Neuronal stem cell (in vitro differentiated cells): ENCODE results near the gene ACTR3C.

Experiments
- DNase-seq: peaks from one replicate; pipeline ENCODE4 v3.0.0-alpha.2; 2013; ENCODE audit warnings: low spot score
- H2AFZ ChIP-seq: one replicate; pipeline ENCODE4 v1.6.1; 2013; ENCODE audit warnings: mild to moderate bottlenecking, low read length, inconsistent platforms
- H2AK5ac ChIP-seq: 2 replicates; pipeline ENCODE4 v1.6.1; 2013; ENCODE audit warnings: low read depth, mild to moderate bottlenecking, inconsistent platforms, low read length, moderate library complexity, mixed read lengths
- H2BK120ac ChIP-seq: 2 replicates; pipeline ENCODE4 v1.6.1; 2013; ENCODE audit warnings: low read depth, mild to moderate bottlenecking, inconsistent platforms, low read length, moderate library complexity, mixed read lengths
- H2BK12ac ChIP-seq: one replicate; pipeline ENCODE4 v1.6.1; 2013; ENCODE audit warnings: low read length, inconsistent platforms
- H2BK15ac ChIP-seq: 2 replicates; pipeline ENCODE4 v1.6.1; 2013; ENCODE audit warnings: mild to moderate bottlenecking, low read length, inconsistent platforms, mixed read lengths
- H2BK5ac ChIP-seq: one replicate; pipeline ENCODE4 v1.6.1; 2013; ENCODE audit warnings: inconsistent platforms, mild to moderate bottlenecking, low read length, moderate library complexity
- H3K14ac ChIP-seq: one replicate; pipeline ENCODE4 v1.6.1; 2013; ENCODE audit warnings: low read length, inconsistent platforms
- H3K18ac ChIP-seq: 2 replicates; pipeline ENCODE4 v1.6.1; 2013; ENCODE audit warnings: low read length, inconsistent platforms
- H3K23ac ChIP-seq: 2 replicates; pipeline ENCODE4 v1.6.1; 2013; ENCODE audit warnings: low read depth, mild to moderate bottlenecking, mixed read lengths, low read length, inconsistent platforms; ENCODE audit not compliant: poor library complexity
- H3K27ac ChIP-seq: replicated peaks from 3 replicates; pipeline ENCODE4 v1.5.1; 2013; ENCODE audit warnings: low read length, inconsistent platforms
- H3K27me3 ChIP-seq, 3 experiments: 2 replicates each; pipeline ENCODE4 v1.6.1; 2013; ENCODE audit warnings: low read length in 3 of 3, mild to moderate bottlenecking in 2 of 3, inconsistent platforms in 1 of 3, low read depth in 1 of 3, mixed read lengths in 1 of 3, moderate library complexity in 1 of 3; ENCODE audit not compliant: control insufficient read depth in 3 of 3, insufficient read depth in 3 of 3
- H3K36me3 ChIP-seq, 2 donors: replicated peaks in 1 of 2; 2 replicates each; pipeline ENCODE4 v1.6.1; 2013; ENCODE audit warnings: low read length in 2 of 2; ENCODE audit not compliant: control insufficient read depth in 2 of 2, insufficient read depth in 2 of 2
- H3K4ac ChIP-seq: 2 replicates; pipeline ENCODE4 v1.6.1; 2013; ENCODE audit warnings: inconsistent platforms, mild to moderate bottlenecking, low read length, moderate library complexity
- H3K4me1 ChIP-seq, 2 donors: 1 replicate in 1 of 2; 2 replicates in 1 of 2; pipeline ENCODE4 v1.6.1; 2013; ENCODE audit warnings: low read length in 2 of 2, low read depth in 1 of 2; ENCODE audit not compliant: control insufficient read depth in 2 of 2, insufficient read depth in 1 of 2
- H3K4me2 ChIP-seq: one replicate; pipeline ENCODE4 v1.6.1; 2013; ENCODE audit warnings: mild to moderate bottlenecking, low read length, inconsistent platforms; ENCODE audit not compliant: insufficient read depth, poor library complexity, severe bottlenecking
- H3K4me3 ChIP-seq, 2 donors: 2 replicates each; pipeline ENCODE4 v1.5.1; 2013; ENCODE audit warnings: low read length in 2 of 2, mild to moderate bottlenecking in 2 of 2, inconsistent platforms in 1 of 2, moderate library complexity in 1 of 2
- H3K79me1 ChIP-seq: one replicate; pipeline ENCODE4 v1.6.1; 2013; ENCODE audit warnings: low read depth, mild to moderate bottlenecking, inconsistent platforms, low read length, moderate library complexity
- H3K9ac ChIP-seq: one replicate; pipeline ENCODE4 v1.6.1; 2013; ENCODE audit warnings: mild to moderate bottlenecking, low read depth, low read length, inconsistent platforms; ENCODE audit not compliant: poor library complexity
- H3K9me3 ChIP-seq, 2 donors: replicated peaks in 1 of 2; 2 replicates each; pipeline versions ENCODE3 to v1.6.1; 2013; ENCODE audit warnings: low read length in 2 of 2, mild to moderate bottlenecking in 2 of 2, inconsistent platforms in 1 of 2, low read depth in 1 of 2, mixed read lengths in 1 of 2, moderate library complexity in 1 of 2; ENCODE audit not compliant: control insufficient read depth in 2 of 2, insufficient read depth in 1 of 2
- H4K8ac ChIP-seq: one replicate; pipeline ENCODE4 v1.6.1; 2013; ENCODE audit warnings: low read depth, mild to moderate bottlenecking, inconsistent platforms, low read length, moderate library complexity
- H4K91ac ChIP-seq: one replicate; pipeline ENCODE4 v1.6.1; 2013; ENCODE audit warnings: low read length, low read depth, mild to moderate bottlenecking, inconsistent platforms; ENCODE audit not compliant: poor library complexity
- WGBS, 2 donors: extraction: QIAGEN DNeasy Blood & Tissue Kit; methylation state at CpG; one replicate each; pipeline ENCODE4 v1.1.7; 2013; ENCODE audit warnings: missing lambda C conversion rate in 2 of 2, mixed read lengths in 1 of 2; ENCODE audit not compliant: insufficient read length in 2 of 2, insufficient replicate concordance in 1 of 2; ENCODE audit errors: extremely low coverage in 2 of 2; 5-methylcytosine and 5-hydroxymethylcytosine counted together

The ACTR3C gene

GRCh38 chr7:150371131-150371995 is 48.0 kb upstream of the ACTR3C start:
- Histone ChIP-seq H3K18ac (no peak overlapping the region), H4K8ac (peak overlapping the region; percentile 23), H3K4me3 (no peak overlapping the region), H3K23ac (peak overlapping the region; percentile 55), H3K4me2 (no peak overlapping the region), H3K79me1 (peaks cover 23% of the 10 kb centered on the region), H3K9me3 (no peaks in the 10 kb centered on the region), H3K36me3 (peaks cover 38 to 60% of the 10 kb centered on the region in 2 donors), H2BK5ac (peak overlapping the region; percentile 5), H3K4me1 (peaks cover 10 to 20% of the 10 kb centered on the region in 2 donors), H3K9ac (no peak overlapping the region), H4K91ac (no peak overlapping the region), H2AK5ac (no peak overlapping the region), H2BK12ac (peak overlapping the region; percentile 58), H2BK15ac (no peak overlapping the region), H3K27ac (no peak overlapping the region), H2BK120ac (no peak overlapping the region), H3K14ac (no peak overlapping the region), H3K4ac (no peak overlapping the region), H3K27me3 (no peaks in the 10 kb centered on the region), H2AFZ (no peak overlapping the region)
- DNase-seq: no peak
- WGBS, 2 donors: no CpG with 5 or more reads among the region's 48 CpGs

GRCh38 chr7:150370612-150371071 is 47.3 kb upstream of the ACTR3C start:
- no peaks in the 10 kb centered on the region for H3K9me3 ChIP-seq

GRCh38 chr7:150369748-150370501 is 46.6 kb upstream of the ACTR3C start:
- H2AK5ac ChIP-seq: peak overlapping the region; percentile 97
- no peak for DNase-seq
- peak overlapping the region; percentile 77 for H4K91ac ChIP-seq
- peak overlapping the region; percentile 91 for H2BK15ac ChIP-seq
- no peak overlapping the region for H3K14ac ChIP-seq
- H3K27ac ChIP-seq: peak overlapping the region; percentile 92
- peaks cover 38 to 52% of the 10 kb centered on the region in 2 donors for H3K36me3 ChIP-seq
- H3K4me1 ChIP-seq: peaks cover 10 to 24% of the 10 kb centered on the region in 2 donors
- peak overlapping the region; percentile 65 for H2BK120ac ChIP-seq
- WGBS, 2 donors: no CpG with 5 or more reads among the region's 23 CpGs
- H3K9me3 ChIP-seq: no peaks in the 10 kb centered on the region
- H3K4me3 ChIP-seq: peak overlapping the region; percentile 72 to 99
- no peak overlapping the region for H2AFZ ChIP-seq
- peak overlapping the region; percentile 99 for H2BK5ac ChIP-seq
- H3K9ac ChIP-seq: peak overlapping the region; percentile 87
- H2BK12ac ChIP-seq: peak overlapping the region; percentile 35
- peaks cover 23% of the 10 kb centered on the region for H3K79me1 ChIP-seq
- peak overlapping the region; percentile 38 for H3K4ac ChIP-seq
- no peaks in the 10 kb centered on the region for H3K27me3 ChIP-seq
- H4K8ac ChIP-seq: peak overlapping the region; percentile 89
- H3K18ac ChIP-seq: peak overlapping the region; percentile 98
- peak overlapping the region; percentile 97 for H3K4me2 ChIP-seq
- no peak overlapping the region for H3K23ac ChIP-seq

More at GRCh38 chr7:150370612-150371071, 47.3 kb upstream of the ACTR3C start:
- Histone ChIP-seq H3K23ac (no peak overlapping the region), H3K14ac (no peak overlapping the region), H3K9ac (no peak overlapping the region), H3K4me2 (no peak overlapping the region), H3K4me3 (peak overlapping the region in 1 of 2 donors; percentile 72), H4K91ac (no peak overlapping the region), H2AFZ (no peak overlapping the region), H2BK15ac (no peak overlapping the region), H2AK5ac (no peak overlapping the region), H2BK120ac (no peak overlapping the region), H3K79me1 (peaks cover 23% of the 10 kb centered on the region), H3K27me3 (no peaks in the 10 kb centered on the region), H3K36me3 (peaks cover 38 to 56% of the 10 kb centered on the region in 2 donors), H3K18ac (no peak overlapping the region), H2BK5ac (no peak overlapping the region), H4K8ac (no peak overlapping the region), H3K27ac (no peak overlapping the region), H3K4ac (no peak overlapping the region), H2BK12ac (no peak overlapping the region), H3K4me1 (peaks cover 10 to 23% of the 10 kb centered on the region in 2 donors)
- DNase-seq: no peak
- WGBS, 2 donors: no CpG with 5 or more reads among the region's 3 CpGs
